Bronchial epithelial cell (primary cell): ENCODE data around the gene ASPN. TPM values are rescaled to one million over a fixed set of nuclear protein-coding genes. Genes with fewer than 3 reads are reported as not detected.

ENCODE experiments used
- DNase-seq: peaks from one replicate; pipeline ENCODE4 v3.0.0-alpha.2; 2010; ENCODE audit warnings: low read depth
- FAIRE-seq: peaks from 2 replicates; lab custom pipeline; 2011; peaks lifted over from hg19 to GRCh38; lab: Jason Lieb, UNC
- H3K27me3 ChIP-seq: 2 replicates; pipeline ENCODE4 v1.5.1; 2011; ENCODE audit warnings: low read length; ENCODE audit not compliant: control insufficient read depth, insufficient read depth
- H3K36me3 ChIP-seq: 2 replicates; pipeline ENCODE4 v1.5.1; 2011; ENCODE audit warnings: low read length; ENCODE audit not compliant: control insufficient read depth, insufficient read depth
- H3K4me3 ChIP-seq: 2 replicates; pipeline ENCODE4 v1.5.1; 2011; ENCODE audit warnings: mild to moderate bottlenecking, low read depth, low read length, control low read depth
- total RNA-seq: library from RNA; depleted of rRNA; stranded (reverse); fragments of >200 nt; gene quantifications from 2 replicates; pipeline ENCODE4 v1.2.1, GENCODE V29; 2014
- TF ChIP-seq, protein P1 (sequence below): IDR thresholded peaks from 2 replicates; pipeline ENCODE4 v1.5.1; 2011; ENCODE audit warnings: mild to moderate bottlenecking, moderate library complexity, low read length, control low read depth, inconsistent platforms; ENCODE audit not compliant: insufficient read depth, severe bottlenecking

Gene ASPN
- total RNA-seq, 1 donor from 2014 or later = not detected

DNA sequence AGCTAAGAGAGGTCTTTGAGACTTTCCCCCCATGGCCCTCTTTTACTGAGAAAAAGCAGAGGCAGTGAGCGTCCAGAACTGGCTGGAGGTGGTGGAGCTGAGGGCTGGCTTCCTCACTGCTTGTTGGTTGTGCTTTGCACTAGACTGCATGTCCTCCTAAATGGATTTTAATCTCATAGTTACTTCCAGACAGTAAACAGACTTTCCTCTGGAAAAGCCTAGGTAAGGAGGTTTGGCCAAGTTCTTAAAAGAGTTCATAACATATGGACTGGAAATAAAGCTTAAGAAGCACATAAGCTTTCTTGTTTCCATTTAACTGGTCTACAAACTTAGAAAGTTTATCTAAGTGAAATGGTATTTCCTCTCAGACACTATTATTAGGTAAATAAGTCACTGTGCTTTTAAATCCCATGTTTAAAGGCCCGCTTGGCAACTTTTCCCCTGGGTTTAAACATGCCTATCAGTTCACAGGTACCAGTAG, 2.0 kb downstream of the ASPN start:
- DNase-seq = peak; percentile 63
- H3K27me3 ChIP-seq = no peaks in the 10 kb centered on the region
- TF ChIP-seq, protein P1, sequence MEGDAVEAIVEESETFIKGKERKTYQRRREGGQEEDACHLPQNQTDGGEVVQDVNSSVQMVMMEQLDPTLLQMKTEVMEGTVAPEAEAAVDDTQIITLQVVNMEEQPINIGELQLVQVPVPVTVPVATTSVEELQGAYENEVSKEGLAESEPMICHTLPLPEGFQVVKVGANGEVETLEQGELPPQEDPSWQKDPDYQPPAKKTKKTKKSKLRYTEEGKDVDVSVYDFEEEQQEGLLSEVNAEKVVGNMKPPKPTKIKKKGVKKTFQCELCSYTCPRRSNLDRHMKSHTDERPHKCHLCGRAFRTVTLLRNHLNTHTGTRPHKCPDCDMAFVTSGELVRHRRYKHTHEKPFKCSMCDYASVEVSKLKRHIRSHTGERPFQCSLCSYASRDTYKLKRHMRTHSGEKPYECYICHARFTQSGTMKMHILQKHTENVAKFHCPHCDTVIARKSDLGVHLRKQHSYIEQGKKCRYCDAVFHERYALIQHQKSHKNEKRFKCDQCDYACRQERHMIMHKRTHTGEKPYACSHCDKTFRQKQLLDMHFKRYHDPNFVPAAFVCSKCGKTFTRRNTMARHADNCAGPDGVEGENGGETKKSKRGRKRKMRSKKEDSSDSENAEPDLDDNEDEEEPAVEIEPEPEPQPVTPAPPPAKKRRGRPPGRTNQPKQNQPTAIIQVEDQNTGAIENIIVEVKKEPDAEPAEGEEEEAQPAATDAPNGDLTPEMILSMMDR = no peak
- H3K36me3 ChIP-seq = no peaks in the 10 kb centered on the region
- no peak overlapping the region for H3K4me3 ChIP-seq
- FAIRE-seq = no peak

DNA sequence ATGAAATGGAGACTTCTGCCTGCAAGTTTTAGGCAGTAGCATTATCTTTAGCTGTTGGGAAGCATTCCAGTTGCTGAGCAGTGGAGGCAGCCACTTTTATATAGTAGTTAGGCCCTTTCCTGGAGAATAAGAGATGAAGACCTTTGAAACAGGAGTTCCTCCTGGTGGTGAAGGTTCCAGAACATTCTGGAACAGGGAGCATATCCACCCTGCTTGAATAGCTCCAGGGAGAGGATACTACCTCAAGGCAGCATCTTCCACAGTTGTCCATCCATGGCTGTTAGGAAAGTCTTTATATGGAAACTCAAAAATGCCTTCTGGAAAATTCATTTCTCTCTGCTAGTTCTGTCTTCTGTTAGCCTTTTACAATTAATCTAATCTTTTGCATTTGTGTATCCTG, 3.0 kb downstream of the ASPN start:
- Histone ChIP-seq H3K4me3 (no peak overlapping the region), H3K36me3 (no peaks in the 10 kb centered on the region), H3K27me3 (no peaks in the 10 kb centered on the region)
- TF ChIP-seq, protein P1 = no peak
- FAIRE-seq = no peak
- DNase-seq = no peak

DNA sequence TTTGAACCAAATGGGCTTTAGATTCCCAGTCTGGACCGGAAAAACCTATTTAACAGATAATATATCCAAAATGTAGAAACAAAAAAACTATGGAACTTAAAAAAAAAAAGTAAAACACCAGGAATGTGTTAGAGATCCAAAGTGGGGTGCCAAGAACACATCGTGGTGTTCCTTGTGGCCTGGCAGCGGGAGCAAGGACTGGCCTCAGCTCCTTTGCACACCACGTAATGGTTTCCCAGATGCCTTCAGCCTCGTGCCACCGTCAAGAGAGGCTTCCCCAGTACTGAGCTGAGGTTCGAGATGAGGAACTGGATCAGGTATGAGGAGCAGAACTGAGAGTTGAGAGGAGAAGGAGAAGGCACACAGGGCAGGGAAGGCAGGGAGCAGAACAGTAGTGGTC, 3.5 kb downstream of the ASPN start:
- no peak for FAIRE-seq
- TF ChIP-seq, protein P1 = no peak
- Histone ChIP-seq H3K36me3 (no peaks in the 10 kb centered on the region), H3K27me3 (no peaks in the 10 kb centered on the region), H3K4me3 (no peak overlapping the region)
- DNase-seq = no peak

DNA sequence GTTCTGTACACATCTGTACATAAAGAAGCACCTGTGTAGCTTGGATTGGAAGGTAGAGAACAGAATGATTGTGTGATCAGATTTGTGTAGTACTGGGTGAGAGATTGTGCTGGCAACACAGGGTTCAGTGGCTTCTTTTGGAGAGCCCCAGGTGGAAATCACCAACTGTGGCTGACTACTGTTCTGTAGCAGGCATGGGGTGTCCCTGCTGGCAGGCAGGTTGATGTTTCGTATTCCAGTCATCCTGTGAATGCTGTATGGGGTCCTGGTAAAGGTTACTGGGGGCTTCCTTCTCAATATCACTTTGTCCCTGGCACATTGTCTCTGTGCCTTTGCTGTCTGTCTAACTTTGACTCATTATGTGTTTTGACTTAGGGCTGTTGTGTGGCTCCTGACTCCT, 5.3 kb downstream of the ASPN start:
- DNase-seq = no peak
- no peaks in the 10 kb centered on the region for H3K27me3 ChIP-seq
- no peaks in the 10 kb centered on the region for H3K36me3 ChIP-seq
- TF ChIP-seq, protein P1 = no peak
- FAIRE-seq = peak; percentile 50
- H3K4me3 ChIP-seq = no peak overlapping the region

DNA sequence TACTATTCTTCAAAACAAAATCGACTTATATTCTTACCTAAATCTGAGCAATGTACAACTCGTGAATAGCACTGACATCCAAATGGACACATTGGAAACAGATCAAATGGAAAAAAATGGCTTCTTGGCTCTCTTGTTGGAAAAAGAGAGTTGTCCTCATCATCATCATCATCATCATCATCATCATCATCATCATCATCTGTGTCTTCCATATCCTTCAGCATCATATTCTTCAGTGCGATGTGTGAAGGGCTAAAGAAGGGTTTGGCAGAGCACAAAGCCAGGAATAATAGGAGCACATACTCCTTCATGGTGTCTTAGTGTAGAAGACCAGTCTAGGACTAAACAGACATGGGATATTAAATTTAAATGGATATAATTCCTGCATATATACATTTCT, 7.7 kb downstream of the ASPN start:
- DNase-seq (no peak), FAIRE-seq (no peak)
- TF ChIP-seq, protein P1 = no peak
- H3K36me3 ChIP-seq = no peaks in the 10 kb centered on the region
- no peak overlapping the region for H3K4me3 ChIP-seq
- no peaks in the 10 kb centered on the region for H3K27me3 ChIP-seq

DNA sequence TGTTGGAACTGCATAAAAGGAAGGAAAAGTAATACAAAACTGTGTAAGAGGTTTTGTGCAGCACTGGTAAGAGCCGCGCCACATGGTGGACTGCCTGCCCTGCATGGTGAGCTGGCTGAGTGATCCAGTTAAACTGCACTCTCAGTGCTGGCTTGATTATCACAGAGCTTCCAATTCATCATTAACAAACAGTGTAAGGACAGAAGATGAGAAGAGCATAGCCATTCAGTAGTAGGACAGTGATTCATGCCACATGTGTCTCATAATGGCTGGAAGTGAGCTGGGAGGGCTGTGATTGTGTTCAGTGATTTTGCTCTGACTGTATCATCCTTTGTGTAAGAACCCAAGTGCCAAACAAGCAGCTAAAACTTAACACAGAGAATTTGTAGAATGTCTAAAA, 14.1 kb downstream of the ASPN start:
- Histone ChIP-seq H3K27me3 (no peaks in the 10 kb centered on the region), H3K4me3 (no peak overlapping the region), H3K36me3 (no peaks in the 10 kb centered on the region)
- peak; percentile 75 for DNase-seq
- TF ChIP-seq, protein P1 = no peak
- FAIRE-seq = no peak
